ENCODE measurements around the gene LRRTM1.

LRRTM1 gene

GRCh38 chr2:80302314-80303005 lies 2.1 kb downstream of the LRRTM1 start:
- DNase-seq (ENCODE audit: low read depth), result no peak

GRCh38 chr2:80302001-80302313 lies 2.6 kb downstream of the LRRTM1 start:
- DNase-seq (ENCODE audit: low read depth), result no peak

- DNase-seq (ENCODE audit: low read depth), result no peak
Observed at GRCh38 chr2:80300954-80301353, 3.6 kb downstream of the LRRTM1 start.

DNA sequence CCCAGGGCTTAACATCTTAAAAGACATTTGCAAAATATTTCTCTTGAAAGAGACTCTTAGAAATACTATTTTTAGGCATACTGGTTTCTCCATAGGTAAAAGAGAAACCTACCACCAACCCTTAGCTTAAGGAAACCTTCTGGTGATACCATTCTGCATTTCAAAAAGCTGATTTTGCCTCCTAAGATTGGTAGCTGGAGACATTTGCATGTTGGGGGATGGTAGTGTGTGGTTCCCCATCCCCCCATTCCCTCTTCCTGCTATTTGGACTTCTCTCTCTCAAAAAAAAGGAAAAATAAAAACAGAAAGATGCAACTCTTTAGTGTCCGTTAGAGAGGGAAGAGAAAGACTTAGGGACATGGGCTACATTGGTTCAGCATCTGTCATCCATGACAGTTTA lies 4.2 kb downstream of the LRRTM1 start:
- no peak for DNase-seq (ENCODE audit: low read depth)

- DNase-seq (ENCODE audit: low read depth), result no peak
Observed at GRCh38 chr2:80299661-80300060, 4.9 kb downstream of the LRRTM1 start.

GRCh38 chr2:80298954-80299353 lies 5.6 kb downstream of the LRRTM1 start:
- DNase-seq (ENCODE audit: low read depth), result no peak

DNA sequence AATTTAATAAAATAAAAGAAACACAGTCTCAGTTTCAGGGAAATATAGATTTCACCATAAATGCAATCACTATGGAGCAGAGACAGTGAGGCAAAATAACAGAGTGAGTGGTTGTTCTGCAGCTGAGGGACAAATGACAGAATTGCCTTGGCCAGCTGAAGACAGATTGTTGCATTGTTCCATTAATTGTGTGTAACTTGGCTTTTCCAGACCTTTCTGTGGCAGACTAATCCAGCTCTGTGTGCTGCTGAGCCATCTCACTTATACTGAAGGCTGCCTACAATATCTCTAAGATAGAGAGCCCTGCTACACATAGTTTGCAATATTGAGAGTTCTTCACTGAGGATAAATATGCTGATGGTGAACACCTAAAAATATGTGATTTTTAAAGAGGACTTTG lies 11.5 kb downstream of the LRRTM1 start:
- DNase-seq (ENCODE audit: low read depth), result no peak

- DNase-seq (ENCODE audit: low read depth), result no peak
Observed at GRCh38 chr2:80292474-80292873, 12.1 kb downstream of the LRRTM1 start.

DNA sequence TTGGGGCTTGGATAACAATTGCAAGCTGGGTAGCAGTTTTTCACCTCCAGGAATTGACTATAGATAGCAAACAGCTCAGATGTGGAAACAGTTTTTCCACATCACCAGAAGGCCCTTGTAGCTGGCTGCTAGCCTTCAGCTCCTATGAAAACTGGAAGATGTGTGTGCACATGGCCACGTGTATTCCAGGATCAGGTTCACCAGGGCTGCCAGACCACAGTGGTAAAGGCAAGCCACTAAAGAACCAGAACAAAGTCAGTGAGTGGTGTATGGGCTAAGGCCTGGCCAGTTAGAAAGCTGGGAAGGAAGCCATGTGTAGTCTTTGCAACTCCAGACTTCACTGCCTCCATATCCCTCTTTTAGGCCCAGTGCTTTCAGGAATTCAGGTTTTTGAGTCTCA lies 12.9 kb downstream of the LRRTM1 start:
- DNase-seq (ENCODE audit: low read depth), result no peak

DNA sequence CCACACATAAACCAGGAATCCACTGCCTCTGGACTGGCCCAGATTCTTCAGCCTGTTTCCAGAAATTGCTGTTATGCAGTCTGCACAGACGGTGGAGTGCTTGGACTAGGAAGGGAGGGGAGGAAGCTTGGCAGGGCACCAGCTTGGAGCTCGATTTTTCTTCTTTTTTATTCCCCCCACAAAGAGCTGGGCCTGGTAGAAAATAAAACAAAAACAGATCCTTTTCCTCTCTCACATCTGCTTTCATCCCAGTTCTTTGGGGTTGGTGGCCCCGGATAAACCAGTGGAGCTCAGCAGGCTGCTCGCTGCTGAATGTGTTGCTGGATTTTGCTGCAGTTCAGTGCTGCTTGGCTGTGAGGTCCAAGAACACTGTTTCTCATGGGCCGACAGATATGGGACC lies 16.0 kb downstream of the LRRTM1 start:
- no peak for DNase-seq (ENCODE audit: low read depth)

GRCh38 chr2:80281049-80281448 lies 23.5 kb downstream of the LRRTM1 start:
- no peak for DNase-seq (ENCODE audit: low read depth)

GRCh38 chr2:80280598-80280997 lies 24.0 kb downstream of the LRRTM1 start:
- no peak for DNase-seq (ENCODE audit: low read depth)

GRCh38 chr2:80269806-80270205 lies 34.7 kb downstream of the LRRTM1 start:
- DNase-seq (ENCODE audit: low read depth), result no peak

- no peak for DNase-seq (ENCODE audit: low read depth)
Observed at GRCh38 chr2:80266231-80266630, 38.3 kb downstream of the LRRTM1 start.

- no peak for DNase-seq (ENCODE audit: low read depth)
Observed at GRCh38 chr2:80259292-80259691, 45.3 kb downstream of the LRRTM1 start.

- DNase-seq (ENCODE audit: low read depth), result no peak
Observed at GRCh38 chr2:80258793-80259192, 45.8 kb downstream of the LRRTM1 start.

- no peak for DNase-seq (ENCODE audit: low read depth)
Observed at GRCh38 chr2:80258341-80258740, 46.2 kb downstream of the LRRTM1 start.

DNA sequence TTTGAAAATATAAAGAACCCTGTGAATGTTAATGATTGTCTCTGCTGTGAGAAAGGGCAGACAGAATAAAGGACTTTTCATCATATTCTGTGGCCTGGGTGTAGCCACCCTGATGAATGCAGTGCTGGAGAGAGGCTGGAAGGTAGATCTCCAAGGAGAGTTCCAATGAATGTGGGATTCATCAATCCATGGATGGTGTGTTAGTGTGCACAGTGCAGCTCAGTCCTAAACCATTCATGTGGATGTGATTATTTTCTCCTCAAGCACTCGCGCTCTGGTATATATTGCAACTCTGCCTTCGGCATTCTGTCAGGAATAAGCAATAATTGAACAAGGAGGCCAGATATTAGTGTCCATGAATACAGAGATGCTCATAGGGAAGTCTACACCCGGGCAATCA lies 47.1 kb downstream of the LRRTM1 start:
- DNase-seq (ENCODE audit: low read depth), result no peak

DNA sequence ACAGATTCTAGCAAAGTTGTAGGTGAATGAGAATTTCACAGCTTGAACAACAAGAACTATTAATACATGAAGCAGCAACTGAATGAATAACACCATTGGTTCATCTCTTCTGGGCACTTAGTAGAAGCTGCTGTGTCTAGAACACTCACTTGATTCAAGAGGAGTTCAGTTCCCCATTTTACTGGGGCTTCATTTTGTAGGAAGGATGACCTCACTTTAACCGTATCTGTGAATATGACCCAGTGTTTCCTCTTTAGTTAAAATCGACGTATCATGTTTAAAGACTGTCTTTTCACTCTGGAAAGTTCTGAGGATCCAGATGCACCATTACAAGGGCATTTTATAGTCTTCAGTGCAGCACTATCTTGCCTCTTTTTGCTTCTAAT lies 47.8 kb downstream of the LRRTM1 start:
- DNase-seq (ENCODE audit: low read depth), result no peak

- no peak for DNase-seq (ENCODE audit: low read depth)
Observed at GRCh38 chr2:80255918-80256781, 48.4 kb downstream of the LRRTM1 start.

- no peak for DNase-seq (ENCODE audit: low read depth)
Observed at GRCh38 chr2:80252294-80252986, 52.1 kb downstream of the LRRTM1 start.

Data from stimulated activated CD8-positive, alpha-beta memory T cell treated with anti-CD3 and anti-CD28 coated beads, Interleukin-12 subunit alpha, Interleukin-12 subunit beta, amount 100 ng/mL, for 1 hour (primary cell).